ENCODE measurements around the gene RASAL2. TPM values are rescaled to one million over a fixed set of nuclear protein-coding genes. Genes with fewer than 3 reads are reported as not detected.

RASAL2 gene
- total RNA-seq, 1 experiment from 2014 or later = 36.8 TPM

- Mint-ChIP-seq H3K36me3 (ENCODE audit: insufficient read depth, unreplicated experiment) (no peaks in the 10 kb centered on the region), H3K4me3 (ENCODE audit: unreplicated experiment) (peak overlapping the region; percentile 27), H3K9me3 (ENCODE audit: unreplicated experiment) (no peaks in the 10 kb centered on the region), H3K27me3 (ENCODE audit: insufficient read depth, unreplicated experiment) (no peaks in the 10 kb centered on the region), H3K4me1 (ENCODE audit: low read depth, unreplicated experiment) (peaks cover 17% of the 10 kb centered on the region), H3K27ac (ENCODE audit: unreplicated experiment) (no peak overlapping the region)
- CTCF ChIA-PET = no interaction called here
- H3K27me3 ChIP-seq (replicated peaks; ENCODE audit: control insufficient read depth, insufficient read depth, low read length) = no peaks in the 10 kb centered on the region
- no peaks in the 10 kb centered on the region for H3K9me3 ChIP-seq
- POLR2A ChIA-PET = interaction anchor here (0.7 kb wide), 1 partner anchor 64 kb away, joined by 4 read pairs; no protein-coding TSS in a partner anchor
- H3K36me3 ChIP-seq (ENCODE audit: control insufficient read depth, insufficient read depth, low read length) = no peaks in the 10 kb centered on the region
- no TSS peak for BruUV-seq (replicated peaks)
- intact Hi-C loops (cut with micrococcal nuclease; ENCODE audit: unreplicated experiment) = no loop called here
- no peak overlapping the region for H3K4me3 ChIP-seq (ENCODE audit: low read depth, low read length)
- peaks cover 14% of the 10 kb centered on the region; the same call in 1 of the 2 replicates for H3K4me1 ChIP-seq
- no peak for TF ChIP-seq CTCF (IDR thresholded peaks at IDR 0.05; ENCODE audit: insufficient read depth in 1 of 2, low read depth in 1 of 2, low read length in 1 of 2, severe bottlenecking in 1 of 2, unreplicated experiment in 1 of 2)
- DNase-seq = peak in 1 of 2 experiments; percentile 3
These were observed 61.8 kb downstream of the RASAL2 start for GRCh38 chr1:178155481-178156255.

GRCh38 chr1:178160736-178161475 is 67.0 kb downstream of the RASAL2 start:
- no peak overlapping the region for H3K4me3 ChIP-seq (ENCODE audit: low read depth, low read length)
- Mint-ChIP-seq H3K36me3 (ENCODE audit: insufficient read depth, unreplicated experiment) (no peaks in the 10 kb centered on the region), H3K27ac (ENCODE audit: unreplicated experiment) (no peak overlapping the region), H3K4me1 (ENCODE audit: low read depth, unreplicated experiment) (peaks cover 10% of the 10 kb centered on the region), H3K9me3 (ENCODE audit: unreplicated experiment) (no peaks in the 10 kb centered on the region), H3K27me3 (ENCODE audit: insufficient read depth, unreplicated experiment) (no peaks in the 10 kb centered on the region), H3K4me3 (ENCODE audit: unreplicated experiment) (no peak overlapping the region)
- CTCF ChIA-PET = no interaction called here
- no peak for TF ChIP-seq CTCF (IDR thresholded peaks at IDR 0.05; ENCODE audit: insufficient read depth in 1 of 2, low read depth in 1 of 2, low read length in 1 of 2, severe bottlenecking in 1 of 2, unreplicated experiment in 1 of 2)
- H3K9me3 ChIP-seq = no peaks in the 10 kb centered on the region
- intact Hi-C loops (cut with micrococcal nuclease; ENCODE audit: unreplicated experiment) = no loop called here
- POLR2A ChIA-PET = no interaction called here
- no peaks in the 10 kb centered on the region for H3K36me3 ChIP-seq (ENCODE audit: control insufficient read depth, insufficient read depth, low read length)
- peaks cover 12% of the 10 kb centered on the region; the same call in 1 of the 2 replicates for H3K4me1 ChIP-seq
- BruUV-seq (replicated peaks) = no TSS peak
- no peaks in the 10 kb centered on the region for H3K27me3 ChIP-seq (replicated peaks; ENCODE audit: control insufficient read depth, insufficient read depth, low read length)
- DNase-seq = no peak

GRCh38 chr1:178161516-178161915 is 67.6 kb downstream of the RASAL2 start:
- Mint-ChIP-seq H3K36me3 (ENCODE audit: insufficient read depth, unreplicated experiment) (no peaks in the 10 kb centered on the region), H3K4me1 (ENCODE audit: low read depth, unreplicated experiment) (peaks cover 6% of the 10 kb centered on the region), H3K4me3 (ENCODE audit: unreplicated experiment) (no peak overlapping the region), H3K27me3 (ENCODE audit: insufficient read depth, unreplicated experiment) (no peaks in the 10 kb centered on the region), H3K9me3 (ENCODE audit: unreplicated experiment) (no peaks in the 10 kb centered on the region), H3K27ac (ENCODE audit: unreplicated experiment) (no peak overlapping the region)
- DNase-seq = no peak
- Histone ChIP-seq H3K27me3 (replicated peaks; ENCODE audit: control insufficient read depth, insufficient read depth, low read length) (no peaks in the 10 kb centered on the region), H3K36me3 (ENCODE audit: control insufficient read depth, insufficient read depth, low read length) (no peaks in the 10 kb centered on the region), H3K4me1 (peaks cover 5% of the 10 kb centered on the region; the same call in 1 of the 2 replicates), H3K4me3 (ENCODE audit: low read depth, low read length) (no peak overlapping the region), H3K9me3 (no peaks in the 10 kb centered on the region)
- ChIA-PET POLR2A (no interaction called here), CTCF (no interaction called here)
- no TSS peak for BruUV-seq (replicated peaks)
- intact Hi-C loops (cut with micrococcal nuclease; ENCODE audit: unreplicated experiment) = no loop called here
- TF ChIP-seq CTCF (IDR thresholded peaks at IDR 0.05; ENCODE audit: insufficient read depth in 1 of 2, low read depth in 1 of 2, low read length in 1 of 2, severe bottlenecking in 1 of 2, unreplicated experiment in 1 of 2) = no peak
